ENCODE measurements around the gene CACNA2D3. TPM values are rescaled to one million over a fixed set of nuclear protein-coding genes. Genes with fewer than 3 reads are reported as not detected.

The CACNA2D3 gene
- total and polyA plus RNA-seq, 2 experiments from 2014 or later: 0.30 to 0.43 TPM

GRCh38 chr3:54599716-54600115 lies 477.4 kb downstream of the CACNA2D3 start:
- no peak for TF ChIP-seq EZH2phosphoT487 (IDR thresholded peaks at IDR 0.05; ENCODE audit: insufficient read depth, low read depth)
- no peak for TF ChIP-seq EZH2 (IDR thresholded peaks at IDR 0.05; ENCODE audit: insufficient read depth, poor library complexity, severe bottlenecking)
- no peaks in the 10 kb centered on the region for H3K27me3 ChIP-seq (replicated peaks; ENCODE audit: insufficient read depth)
- no peaks in the 10 kb centered on the region for H3K9me3 ChIP-seq (ENCODE audit: low read depth)
- H3K9me2 ChIP-seq (ENCODE audit: insufficient read depth): no peaks in the 10 kb centered on the region
- H3K4me3 ChIP-seq: no peak overlapping the region
- H3K36me3 ChIP-seq (ENCODE audit: low read depth): no peaks in the 10 kb centered on the region
- no peak overlapping the region for H3K27ac ChIP-seq
- in situ Hi-C loops (cut with MboI): no loop called here
- no peak overlapping the region for H3K4me2 ChIP-seq (ENCODE audit: unreplicated experiment)
- WGBS, 2 experiments (ENCODE audit: low coverage in 1 of 2, low lambda C conversion rate in 2 of 2, missing lambda C conversion rate in 2 of 2): 1 to 4% methylated on average over 9 of the region's 9 CpGs
- no peaks in the 10 kb centered on the region for H3K4me1 ChIP-seq (ENCODE audit: insufficient read depth)
- no peaks in the 10 kb centered on the region for H4K20me1 ChIP-seq (ENCODE audit: insufficient read depth)
- H3K79me2 ChIP-seq (ENCODE audit: insufficient read depth): no peaks in the 10 kb centered on the region
- no peaks in the 10 kb centered on the region for H3F3A ChIP-seq (ENCODE audit: insufficient read depth)
- no peak overlapping the region for H2AFZ ChIP-seq
- DNase-seq: no peak
- H3K9ac ChIP-seq: no peak overlapping the region

- Histone ChIP-seq H3K4me3 (no peak overlapping the region), H3K27me3 (replicated peaks; ENCODE audit: insufficient read depth) (no peaks in the 10 kb centered on the region), H3K4me2 (ENCODE audit: unreplicated experiment) (no peak overlapping the region), H3K9me3 (ENCODE audit: low read depth) (no peaks in the 10 kb centered on the region), H3K79me2 (ENCODE audit: insufficient read depth) (no peaks in the 10 kb centered on the region), H3K4me1 (ENCODE audit: insufficient read depth) (no peaks in the 10 kb centered on the region), H4K20me1 (ENCODE audit: insufficient read depth) (no peaks in the 10 kb centered on the region), H3K36me3 (ENCODE audit: low read depth) (no peaks in the 10 kb centered on the region), H3K9ac (no peak overlapping the region), H3F3A (ENCODE audit: insufficient read depth) (no peaks in the 10 kb centered on the region), H2AFZ (no peak overlapping the region), H3K27ac (no peak overlapping the region), H3K9me2 (ENCODE audit: insufficient read depth) (no peaks in the 10 kb centered on the region)
- no peak for DNase-seq
- in situ Hi-C loops (cut with MboI): no loop called here
- 4 to 7% methylated on average over 12 of the region's 12 CpGs for WGBS, 2 experiments (ENCODE audit: low coverage in 1 of 2, low lambda C conversion rate in 2 of 2, missing lambda C conversion rate in 2 of 2)
- TF ChIP-seq EZH2 (IDR thresholded peaks at IDR 0.05; ENCODE audit: insufficient read depth, poor library complexity, severe bottlenecking) (no peak), EZH2phosphoT487 (IDR thresholded peaks at IDR 0.05; ENCODE audit: insufficient read depth, low read depth) (no peak)
Measured at GRCh38 chr3:54600441-54601204, 478.3 kb downstream of the CACNA2D3 start.

GRCh38 chr3:54604495-54604894 lies 482.1 kb downstream of the CACNA2D3 start:
- H3K9me3 ChIP-seq (ENCODE audit: low read depth): no peaks in the 10 kb centered on the region
- H3K4me3 ChIP-seq: no peak overlapping the region
- 64 to 67% methylated on average over 4 of the region's 4 CpGs for WGBS, 2 experiments (ENCODE audit: low coverage in 1 of 2, low lambda C conversion rate in 2 of 2, missing lambda C conversion rate in 2 of 2)
- in situ Hi-C loops (cut with MboI): no loop called here
- H3F3A ChIP-seq (ENCODE audit: insufficient read depth): no peaks in the 10 kb centered on the region
- no peak overlapping the region for H3K9ac ChIP-seq
- no peak overlapping the region for H2AFZ ChIP-seq
- H3K4me2 ChIP-seq (ENCODE audit: unreplicated experiment): no peak overlapping the region
- no peaks in the 10 kb centered on the region for H3K4me1 ChIP-seq (ENCODE audit: insufficient read depth)
- TF ChIP-seq EZH2phosphoT487 (IDR thresholded peaks at IDR 0.05; ENCODE audit: insufficient read depth, low read depth) (no peak), EZH2 (IDR thresholded peaks at IDR 0.05; ENCODE audit: insufficient read depth, poor library complexity, severe bottlenecking) (no peak)
- H3K27ac ChIP-seq: no peak overlapping the region
- H3K36me3 ChIP-seq (ENCODE audit: low read depth): no peaks in the 10 kb centered on the region
- no peaks in the 10 kb centered on the region for H3K9me2 ChIP-seq (ENCODE audit: insufficient read depth)
- H4K20me1 ChIP-seq (ENCODE audit: insufficient read depth): no peaks in the 10 kb centered on the region
- no peaks in the 10 kb centered on the region for H3K27me3 ChIP-seq (replicated peaks; ENCODE audit: insufficient read depth)
- DNase-seq: no peak
- H3K79me2 ChIP-seq (ENCODE audit: insufficient read depth): no peaks in the 10 kb centered on the region

DNA sequence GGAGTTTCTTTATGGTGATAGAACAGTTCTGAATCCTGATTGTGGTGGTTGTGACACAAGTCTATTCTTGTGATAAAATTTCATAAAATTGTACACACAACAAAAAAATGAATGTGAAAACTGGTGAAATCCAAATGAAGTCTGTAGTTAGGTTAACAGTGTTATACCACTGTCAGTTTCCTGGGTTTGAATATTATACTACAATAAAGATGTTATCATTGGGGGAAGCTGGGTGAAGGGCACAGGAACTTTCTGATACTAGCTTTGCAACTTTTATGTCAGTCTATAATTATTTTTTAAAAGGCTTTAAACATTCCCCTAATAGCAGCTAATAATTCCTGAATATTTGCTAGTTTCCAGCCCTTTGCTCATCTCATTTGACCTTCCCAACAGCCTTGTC lies 485.7 kb downstream of the CACNA2D3 start:
- Histone ChIP-seq H3K9me3 (ENCODE audit: low read depth) (no peaks in the 10 kb centered on the region), H3F3A (ENCODE audit: insufficient read depth) (no peaks in the 10 kb centered on the region), H3K9me2 (ENCODE audit: insufficient read depth) (no peaks in the 10 kb centered on the region), H3K79me2 (ENCODE audit: insufficient read depth) (no peaks in the 10 kb centered on the region), H3K27me3 (replicated peaks; ENCODE audit: insufficient read depth) (no peaks in the 10 kb centered on the region), H3K4me2 (ENCODE audit: unreplicated experiment) (no peak overlapping the region), H3K36me3 (ENCODE audit: low read depth) (no peaks in the 10 kb centered on the region), H3K4me3 (no peak overlapping the region), H2AFZ (no peak overlapping the region), H3K4me1 (ENCODE audit: insufficient read depth) (no peaks in the 10 kb centered on the region), H3K9ac (no peak overlapping the region), H3K27ac (no peak overlapping the region), H4K20me1 (ENCODE audit: insufficient read depth) (no peaks in the 10 kb centered on the region)
- DNase-seq: no peak
- TF ChIP-seq EZH2phosphoT487 (IDR thresholded peaks at IDR 0.05; ENCODE audit: insufficient read depth, low read depth): no peak
- in situ Hi-C loops (cut with MboI): no loop called here

DNA sequence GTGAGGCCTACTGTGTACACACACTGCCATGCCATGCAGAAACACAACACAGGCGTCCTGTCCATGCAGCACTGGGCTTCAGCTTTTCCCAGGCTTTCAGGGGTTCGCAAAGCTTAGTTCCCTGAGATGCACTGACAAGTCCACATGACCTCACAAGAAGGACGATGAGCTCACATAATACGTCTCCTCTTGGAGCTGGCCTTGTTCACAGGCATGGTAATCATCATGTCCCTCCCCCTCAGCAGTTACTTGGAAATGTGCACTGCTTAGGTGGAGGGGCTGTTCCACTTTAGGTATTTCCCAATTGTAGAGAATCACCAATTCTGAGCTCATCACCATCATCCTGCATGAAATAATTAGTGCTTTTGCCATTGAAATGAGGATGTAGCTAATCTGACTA lies 496.7 kb downstream of the CACNA2D3 start:
- Histone ChIP-seq H3K79me2 (ENCODE audit: insufficient read depth) (no peaks in the 10 kb centered on the region), H3K4me3 (no peak overlapping the region), H3K4me1 (ENCODE audit: insufficient read depth) (no peaks in the 10 kb centered on the region), H3K36me3 (ENCODE audit: low read depth) (no peaks in the 10 kb centered on the region), H3K9me2 (ENCODE audit: insufficient read depth) (no peaks in the 10 kb centered on the region), H3K27ac (no peak overlapping the region), H3K4me2 (ENCODE audit: unreplicated experiment) (no peak overlapping the region), H3F3A (ENCODE audit: insufficient read depth) (no peaks in the 10 kb centered on the region), H3K27me3 (replicated peaks; ENCODE audit: insufficient read depth) (no peaks in the 10 kb centered on the region), H2AFZ (no peak overlapping the region), H3K9ac (no peak overlapping the region), H3K9me3 (ENCODE audit: low read depth) (no peaks in the 10 kb centered on the region), H4K20me1 (ENCODE audit: insufficient read depth) (no peaks in the 10 kb centered on the region)
- in situ Hi-C loops (cut with MboI): no loop called here
- TF ChIP-seq EZH2phosphoT487 (IDR thresholded peaks at IDR 0.05; ENCODE audit: insufficient read depth, low read depth) (no peak), EZH2 (IDR thresholded peaks at IDR 0.05; ENCODE audit: insufficient read depth, poor library complexity, severe bottlenecking) (no peak)
- WGBS, 2 experiments (ENCODE audit: low coverage in 1 of 2, low lambda C conversion rate in 2 of 2, missing lambda C conversion rate in 2 of 2): 39 to 41% methylated on average over 4 of the region's 4 CpGs
- DNase-seq: no peak
